HT-29 (cell line): ENCODE data around the gene DUSP12. TPM values are rescaled to one million over a fixed set of nuclear protein-coding genes. Genes with fewer than 3 reads are reported as not detected.
A peak's percentile ranks its signal among the peaks of the same experiment; 100 is the strongest.
"Not testable (repeated sequence)": the region's sequence is repeated elsewhere in the genome, so short reads cannot be mapped to it uniquely, and the experiment has no call there.

Experiments used
- DNase-seq: peaks from one replicate; pipeline ENCODE4 v3.0.0-alpha.2; 2015; ENCODE audit warnings: low spot score
- total RNA-seq: library from RNA; depleted of rRNA; stranded (reverse); fragments of >200 nt; shearing (Covaris generic); gene quantifications from 2 replicates; pipeline ENCODE4 v1.2.3, GENCODE V29; 2014

DUSP12 gene
- total RNA-seq, 1 experiment from 2014 or later: 52.2 TPM

DNA sequence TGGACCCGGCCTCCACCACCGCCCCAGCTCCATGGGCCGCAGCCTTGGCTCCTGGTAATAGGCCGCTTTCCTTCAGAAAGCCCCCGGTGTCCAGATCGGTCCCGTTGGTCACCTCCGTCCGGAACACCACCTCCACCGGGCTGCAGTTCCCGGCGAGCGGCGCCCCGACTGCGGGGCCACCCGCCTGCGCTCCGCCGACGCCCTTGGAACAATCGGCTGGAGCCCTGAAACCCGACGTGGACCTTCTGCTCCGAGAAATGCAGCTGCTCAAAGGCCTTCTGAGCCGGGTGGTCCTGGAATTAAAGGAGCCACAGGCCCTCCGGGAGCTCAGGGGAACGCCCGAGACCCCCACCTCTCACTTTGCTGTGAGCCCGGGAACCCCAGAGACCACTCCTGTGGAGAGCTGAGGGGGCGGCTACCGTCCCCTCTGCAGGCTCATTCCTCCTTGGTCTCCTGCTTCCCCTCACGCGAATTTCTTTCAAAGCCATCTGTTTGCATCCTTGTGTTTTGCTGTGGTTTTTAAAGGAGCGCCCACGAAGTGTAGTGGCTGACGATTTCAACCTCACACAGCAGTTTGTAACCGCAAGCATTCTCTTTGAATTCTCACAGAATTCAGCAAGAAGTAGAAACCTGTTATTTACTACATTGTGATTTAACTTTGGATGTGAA lies 22.2 kb upstream of the DUSP12 start:
- no peak for DNase-seq

DNA sequence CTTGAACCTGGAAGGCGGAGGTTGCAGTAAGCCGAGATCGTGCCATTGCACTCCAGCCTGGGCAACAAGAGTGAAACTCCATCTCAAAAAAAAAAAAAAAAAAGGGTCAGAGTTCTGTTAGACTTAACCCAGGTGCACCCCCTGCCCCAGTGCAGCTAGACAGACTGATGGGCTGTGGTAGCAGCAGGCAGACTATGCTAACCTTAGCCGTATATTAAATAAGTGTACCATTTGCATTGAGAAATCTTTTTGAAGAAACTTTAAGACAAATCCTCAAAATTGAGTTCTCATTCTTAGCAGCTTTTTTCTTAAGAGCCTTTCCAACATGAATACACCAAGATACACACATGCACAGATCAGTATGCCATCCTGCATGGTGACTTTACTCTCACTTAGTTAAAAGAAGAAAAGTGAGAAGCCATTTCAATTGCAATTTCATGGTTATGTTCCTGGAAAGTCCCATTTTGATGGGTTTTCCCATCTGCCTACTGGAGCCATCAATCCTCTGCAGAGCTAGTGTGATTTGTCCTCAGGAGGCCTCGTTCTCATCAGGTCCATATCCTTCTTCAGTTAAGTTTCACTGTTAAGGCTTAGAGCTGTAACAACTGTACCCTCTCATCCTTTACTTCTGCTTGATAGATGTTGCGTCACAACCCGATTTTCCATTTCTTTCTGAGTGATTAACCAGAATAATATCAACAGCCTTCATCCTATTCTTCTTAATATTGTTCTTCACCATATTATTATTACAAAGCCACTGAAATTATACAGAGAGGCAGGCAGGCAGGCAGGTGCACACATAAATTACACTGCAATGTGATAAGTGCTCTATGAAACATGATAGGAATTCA lies 21.0 kb upstream of the DUSP12 start:
- DNase-seq: no peak

DNA sequence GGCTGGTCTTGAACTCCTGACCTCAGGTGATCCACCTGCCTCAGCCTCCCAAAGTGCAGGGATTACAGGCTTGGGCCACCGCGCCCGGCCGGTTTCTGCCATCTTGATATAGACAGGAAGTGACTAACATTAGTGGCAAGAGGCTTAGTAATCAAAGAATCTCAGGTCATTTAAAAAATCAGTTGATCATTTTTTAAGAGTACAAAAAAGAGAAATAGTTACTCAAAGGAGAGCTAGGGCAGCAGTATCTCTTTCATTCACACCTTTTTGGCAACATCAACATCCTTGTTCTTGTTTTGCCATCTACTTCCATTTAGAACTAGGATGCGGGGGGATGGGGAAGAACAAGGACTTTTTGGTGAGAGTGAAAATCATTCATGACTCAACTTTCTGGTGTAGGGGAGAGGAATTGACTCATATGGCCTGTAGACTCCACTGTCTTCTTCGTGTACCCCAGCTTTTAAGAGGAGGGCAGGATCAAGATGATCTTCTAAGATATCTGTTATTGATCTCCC lies 19.5 kb upstream of the DUSP12 start:
- DNase-seq: no peak

DNA sequence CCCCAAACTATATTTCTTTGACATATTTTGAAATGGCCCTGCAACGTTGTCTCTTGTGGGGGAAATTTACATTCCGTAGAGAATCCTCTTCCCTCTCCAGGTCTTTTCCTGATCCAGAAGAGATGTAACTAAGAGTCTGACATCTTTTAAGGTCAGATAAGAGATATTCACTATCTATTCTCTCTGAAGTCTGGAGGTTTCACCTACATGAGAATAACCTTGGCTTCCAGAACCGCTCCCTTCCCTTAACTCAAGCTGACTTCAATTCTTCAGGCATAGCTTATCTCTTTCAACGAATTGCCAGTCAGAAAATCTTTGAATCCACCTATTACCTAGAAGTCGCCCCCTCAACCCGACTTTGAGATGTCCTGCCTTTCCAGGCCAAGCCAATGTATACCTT lies 18.3 kb upstream of the DUSP12 start:
- no peak for DNase-seq

DNA sequence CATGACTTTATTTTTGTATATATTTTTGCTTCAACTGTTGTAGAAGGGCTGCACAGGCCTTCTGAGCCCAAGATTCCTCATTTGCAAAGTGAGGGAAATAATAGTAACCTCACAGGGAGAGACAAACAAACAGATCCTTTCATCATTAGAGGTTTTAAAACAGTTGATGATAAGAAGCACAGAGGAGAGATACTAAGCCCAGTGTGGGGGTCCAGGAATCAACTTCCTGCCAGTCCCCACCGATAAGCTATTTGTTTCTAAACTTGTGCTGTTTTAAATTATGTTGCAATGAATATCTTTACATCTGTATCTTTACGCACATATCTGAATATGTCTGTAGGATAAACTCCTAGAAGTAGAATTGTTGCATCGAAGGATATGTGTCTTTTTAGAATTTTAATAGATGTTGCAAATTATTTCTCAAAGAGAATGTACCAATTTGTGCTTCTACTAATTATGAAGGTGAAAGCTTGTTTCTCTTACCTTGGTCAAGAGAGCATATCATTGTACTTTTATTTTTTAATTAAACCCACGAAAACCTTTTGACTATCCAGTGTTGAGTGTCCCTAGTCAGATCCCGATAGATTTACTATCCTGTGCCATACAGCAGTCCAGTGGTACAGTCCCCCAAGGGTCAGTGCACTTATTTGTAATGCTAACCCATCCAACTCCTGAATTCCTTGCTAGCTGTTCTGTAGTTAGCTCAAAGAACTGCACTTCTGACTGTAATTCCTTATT lies 17.4 kb upstream of the DUSP12 start:
- no peak for DNase-seq

DNA sequence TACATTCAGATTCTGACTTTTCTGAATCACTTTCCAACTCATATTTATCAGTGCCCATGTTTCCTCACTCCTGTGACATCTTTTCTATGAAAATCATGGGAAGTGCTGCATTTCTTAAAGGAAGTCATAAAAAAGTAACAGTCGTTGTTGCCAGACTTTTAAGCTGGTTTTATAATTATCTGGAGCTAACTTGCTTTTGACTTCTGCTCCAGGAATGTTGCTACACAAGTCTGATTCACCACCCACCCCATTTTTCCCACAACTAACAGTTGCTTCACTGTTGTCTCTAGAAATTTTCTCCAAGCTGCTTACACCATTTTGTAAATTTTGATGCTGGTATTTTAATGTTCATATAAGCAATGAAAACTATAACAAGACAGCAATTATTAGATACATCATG lies 16.1 kb upstream of the DUSP12 start:
- DNase-seq: peak; percentile 77

DNA sequence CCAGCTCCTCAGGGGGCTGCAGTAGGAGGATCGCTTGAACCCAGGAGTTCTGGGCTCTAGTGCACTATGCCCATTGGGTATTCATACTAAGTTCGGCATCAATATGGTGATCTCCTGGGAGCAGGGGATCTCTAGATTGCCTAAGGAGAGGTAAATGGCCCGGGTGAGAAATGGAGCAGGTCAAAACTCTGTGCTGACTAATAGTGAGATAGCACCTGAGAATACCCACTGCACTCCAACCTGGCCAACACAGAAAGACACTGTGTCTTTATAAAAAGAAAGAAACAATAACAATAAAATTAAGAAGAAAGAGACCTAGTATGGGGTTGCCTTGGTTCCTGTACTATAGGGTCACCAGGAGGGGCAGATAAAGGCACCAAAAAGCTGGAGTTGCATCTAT lies 13.7 kb upstream of the DUSP12 start:
- no peak for DNase-seq

DNA sequence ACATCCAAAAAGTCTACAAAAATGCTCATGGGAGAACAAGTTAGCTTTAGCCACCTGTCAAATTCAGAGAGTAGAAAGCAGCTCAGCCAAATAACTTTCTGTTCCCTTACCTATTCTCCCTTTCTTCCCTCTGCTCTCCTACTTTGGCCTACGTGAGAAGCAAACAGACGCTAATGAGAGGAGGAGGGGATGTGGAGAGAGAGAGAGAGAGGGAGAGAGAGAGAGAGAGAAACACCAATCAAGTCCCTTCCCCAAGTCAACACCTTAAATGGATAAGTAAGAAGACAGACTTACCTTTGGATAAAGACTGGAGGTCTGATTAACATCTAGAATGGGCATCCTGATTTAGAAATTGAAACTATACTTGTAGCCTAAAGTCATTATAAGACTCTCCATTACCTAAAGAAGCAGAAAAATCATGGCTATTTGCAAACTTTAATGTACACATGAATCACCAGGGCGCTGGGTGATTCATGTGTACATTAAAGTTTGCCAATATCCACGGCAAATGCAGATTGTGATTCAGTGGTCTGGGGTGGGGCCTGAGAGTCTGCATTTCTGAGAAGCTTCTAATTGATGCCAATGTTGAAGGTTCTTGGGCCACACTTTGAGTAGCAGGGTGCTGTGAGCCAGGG lies 13.1 kb upstream of the DUSP12 start:
- peak; percentile 53 for DNase-seq

DNA sequence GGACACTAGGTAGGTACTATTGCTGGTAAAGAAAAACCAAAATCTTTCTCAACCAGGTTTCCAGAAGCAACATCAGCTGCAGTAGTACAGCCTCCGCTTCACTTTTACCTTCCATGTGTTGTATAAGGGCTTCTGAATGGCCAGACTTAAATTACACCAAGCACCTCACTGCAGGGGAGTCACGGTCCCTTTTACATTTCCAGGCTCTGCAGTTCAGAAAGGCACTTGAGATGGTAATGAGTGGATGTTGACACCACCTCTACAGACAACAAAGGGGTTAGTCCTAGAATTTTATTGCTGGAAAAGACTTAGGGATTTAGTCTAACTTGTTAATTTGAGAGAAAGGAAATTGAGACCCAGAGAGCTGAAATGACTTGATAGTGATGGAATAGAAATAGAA lies 12.0 kb upstream of the DUSP12 start:
- DNase-seq: no peak

DNA sequence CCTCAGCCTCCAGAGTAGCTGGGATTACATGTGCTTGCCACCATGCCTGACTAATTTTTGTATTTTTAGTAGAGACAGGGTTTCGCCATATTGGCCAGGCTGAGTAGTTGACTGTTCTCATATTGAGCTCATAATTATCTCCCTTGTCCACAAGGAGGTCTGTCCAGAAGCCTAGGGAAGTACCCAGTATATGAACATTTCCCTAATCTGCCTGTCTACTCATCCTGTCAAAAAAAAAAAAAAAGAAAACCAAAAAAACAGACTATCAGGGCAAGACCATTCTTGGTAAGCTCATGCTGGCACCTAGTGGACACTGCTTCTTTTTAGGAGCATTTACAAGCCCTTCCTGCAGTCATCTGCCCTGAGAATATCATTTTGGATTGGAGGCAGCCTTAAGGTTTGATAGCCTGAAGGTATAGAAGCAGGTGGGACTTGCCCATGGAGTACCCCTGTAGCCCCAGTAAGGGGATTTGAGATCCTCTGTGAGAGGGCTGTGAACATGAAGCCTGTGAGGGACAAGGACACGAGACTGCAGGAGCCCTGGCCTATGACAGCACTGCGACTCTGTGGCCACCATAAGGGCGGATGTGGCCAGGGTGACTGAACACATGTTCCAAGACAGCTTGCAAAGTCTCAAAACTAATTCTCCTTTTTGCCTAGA lies 10.8 kb upstream of the DUSP12 start:
- DNase-seq: peak; percentile 57

DNA sequence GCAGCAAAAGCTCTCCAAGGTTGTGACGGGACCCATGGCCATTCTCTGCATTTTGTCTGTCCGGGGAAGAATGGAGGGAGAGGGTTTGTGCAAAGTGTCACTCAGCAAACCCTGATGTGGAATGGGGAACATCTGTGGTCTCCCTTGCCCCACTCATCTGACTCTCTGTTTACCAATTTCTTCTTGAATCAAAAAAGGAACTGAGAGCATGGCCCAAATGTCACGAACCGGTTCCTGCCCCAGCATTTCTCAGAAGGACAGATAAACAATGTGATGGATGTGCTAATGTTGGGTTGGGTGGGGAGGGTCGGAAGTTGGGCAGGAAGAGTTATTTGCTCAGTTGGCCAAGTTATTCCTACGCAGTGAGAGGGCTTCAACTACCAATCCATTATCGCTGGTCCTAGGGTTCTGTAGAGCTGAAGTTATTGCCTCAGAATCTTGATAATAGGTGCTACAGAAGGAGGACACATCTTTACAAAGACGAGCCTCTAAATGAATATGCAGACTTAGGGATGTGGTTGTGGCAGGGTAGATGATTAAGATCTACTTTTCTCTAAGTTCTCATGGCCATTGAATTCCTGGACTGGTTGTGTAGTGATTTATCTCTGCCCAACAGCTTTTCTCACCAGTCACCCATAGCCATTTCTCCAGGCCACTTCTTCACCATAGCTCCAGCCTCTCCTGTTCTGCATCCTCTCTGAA lies 9.6 kb upstream of the DUSP12 start:
- DNase-seq: no peak

DNA sequence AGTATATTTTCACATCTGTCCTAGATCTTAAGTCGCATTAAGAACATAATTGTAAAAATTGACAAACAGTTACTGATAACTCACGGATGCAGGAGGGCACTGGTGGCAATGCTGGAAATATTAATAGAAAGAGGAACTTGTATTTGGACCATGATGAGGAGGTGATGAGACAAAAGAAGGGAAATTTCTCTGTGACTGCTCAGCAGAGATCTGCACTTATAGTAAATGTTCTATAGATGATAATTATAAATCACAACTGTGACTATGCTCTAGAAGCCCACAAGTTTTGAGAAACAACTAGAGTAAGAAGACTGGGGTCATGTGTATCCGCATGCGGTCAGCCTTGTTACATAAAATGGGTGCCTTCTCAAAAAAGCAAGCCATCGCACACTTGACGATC lies 8.7 kb upstream of the DUSP12 start:
- no peak for DNase-seq

DNA sequence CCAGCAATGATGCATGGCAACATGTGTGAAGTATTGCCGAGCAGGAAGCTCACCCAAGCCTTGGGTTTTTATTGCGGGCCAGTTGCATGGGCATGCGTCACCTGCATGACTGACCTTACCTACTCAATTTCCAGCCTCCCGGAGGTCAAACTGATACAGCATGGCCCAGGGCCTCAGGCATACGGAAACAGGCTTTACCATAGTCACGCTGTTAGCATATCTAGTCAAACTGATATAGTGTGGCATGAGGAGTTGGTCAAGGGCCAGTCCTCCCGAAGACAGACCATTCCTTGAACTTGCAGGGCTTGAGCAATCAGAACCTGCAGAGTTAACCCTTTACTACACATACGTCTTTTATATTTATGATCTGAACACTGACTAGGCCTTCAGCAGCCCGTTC lies 6.4 kb upstream of the DUSP12 start:
- no peak for DNase-seq

DNA sequence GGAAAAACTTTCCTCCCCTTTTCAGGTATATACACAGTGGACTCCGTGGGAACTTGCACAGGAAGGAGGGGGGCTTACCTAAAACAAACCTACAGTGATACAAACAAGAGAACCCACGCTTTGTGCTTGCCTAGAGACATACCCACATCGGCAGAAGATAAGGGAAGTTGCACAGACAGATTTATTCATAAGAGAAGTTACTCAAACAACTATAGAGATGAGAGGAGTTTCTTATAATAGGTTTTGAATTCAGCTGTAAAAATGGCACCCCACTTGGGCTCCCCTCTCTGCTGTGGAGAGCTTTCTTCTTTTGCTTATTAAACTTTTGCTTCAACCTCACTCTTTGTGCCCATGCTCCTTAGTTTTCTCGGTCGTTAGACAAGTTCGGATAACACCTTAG lies 1.8 kb upstream of the DUSP12 start:
- no peak for DNase-seq

DNA sequence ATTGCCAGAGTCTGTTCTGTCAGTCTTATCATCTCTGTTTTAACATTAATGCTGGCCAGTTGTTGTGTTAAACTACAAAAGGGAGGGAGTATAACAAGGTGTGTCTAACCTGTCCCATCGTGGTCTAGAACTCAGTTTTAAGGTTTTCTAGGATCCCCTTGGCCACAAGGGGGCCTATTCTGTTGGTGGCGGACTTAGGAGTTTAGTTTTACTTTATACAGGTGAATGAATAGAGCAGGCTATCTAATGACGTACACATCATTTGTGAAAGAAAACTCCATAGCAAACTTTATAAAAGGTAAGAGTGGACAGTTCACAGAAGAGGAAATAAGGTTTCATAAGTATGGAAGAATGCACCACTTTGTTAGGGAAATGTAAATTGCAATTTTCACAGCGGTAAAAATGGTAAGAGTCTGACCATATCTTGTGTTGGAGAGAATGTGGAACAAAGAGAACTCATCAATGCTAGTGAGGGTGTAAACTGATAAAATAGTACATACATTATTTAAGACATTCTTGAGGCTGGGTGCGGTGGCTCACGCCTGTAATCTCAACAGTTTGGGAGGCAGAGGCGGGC lies 14.0 kb downstream of the DUSP12 start:
- peak; percentile 80 for DNase-seq

DNA sequence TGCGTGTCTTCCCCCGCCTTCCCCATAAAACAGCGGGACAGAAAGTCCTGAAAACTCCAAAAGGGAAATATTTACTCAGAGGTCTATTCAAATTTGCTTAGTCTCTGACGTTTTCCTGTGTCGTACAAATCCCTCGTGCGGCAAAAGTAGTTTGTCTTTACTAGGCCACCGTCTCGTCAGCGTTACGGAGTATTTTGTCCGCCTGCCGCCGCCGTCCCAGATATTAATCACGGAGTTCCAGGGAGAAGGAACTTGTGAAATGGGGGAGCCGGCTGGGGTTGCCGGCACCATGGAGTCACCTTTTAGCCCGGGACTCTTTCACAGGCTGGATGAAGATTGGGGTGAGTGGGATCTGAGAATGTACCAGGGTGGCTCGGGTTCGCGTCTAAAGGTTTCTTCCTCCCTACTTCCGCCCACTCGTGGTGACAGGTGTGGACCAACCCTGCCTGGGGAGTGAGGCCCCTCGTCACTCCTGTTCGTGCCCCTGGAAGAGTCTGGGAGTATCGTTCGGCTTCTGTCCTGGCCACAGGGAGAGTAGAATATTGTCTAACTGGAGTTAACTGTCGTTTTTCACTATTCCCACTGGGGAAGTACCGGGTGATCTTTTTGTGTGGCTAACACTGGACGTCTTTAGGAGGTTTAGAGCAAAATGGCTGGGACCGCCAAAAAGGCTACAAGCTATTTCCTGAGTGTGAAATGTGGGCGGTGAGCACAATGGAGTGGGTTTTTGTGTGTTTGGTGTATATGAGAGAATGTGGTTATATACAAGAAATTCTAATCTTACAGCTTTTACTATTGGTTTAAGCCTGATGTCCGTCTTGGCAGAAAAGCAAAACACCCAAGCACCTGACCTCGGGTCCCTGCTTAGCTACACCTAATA lies 16.8 kb downstream of the DUSP12 start, which contains the start of gene ATF6:
Gene ATF6 (plus strand): TSS at position 219 of the 880 bp plus-strand sequence. CDS start 41 bp downstream, at position 260.
- DNase-seq: peak; percentile 87

DNA sequence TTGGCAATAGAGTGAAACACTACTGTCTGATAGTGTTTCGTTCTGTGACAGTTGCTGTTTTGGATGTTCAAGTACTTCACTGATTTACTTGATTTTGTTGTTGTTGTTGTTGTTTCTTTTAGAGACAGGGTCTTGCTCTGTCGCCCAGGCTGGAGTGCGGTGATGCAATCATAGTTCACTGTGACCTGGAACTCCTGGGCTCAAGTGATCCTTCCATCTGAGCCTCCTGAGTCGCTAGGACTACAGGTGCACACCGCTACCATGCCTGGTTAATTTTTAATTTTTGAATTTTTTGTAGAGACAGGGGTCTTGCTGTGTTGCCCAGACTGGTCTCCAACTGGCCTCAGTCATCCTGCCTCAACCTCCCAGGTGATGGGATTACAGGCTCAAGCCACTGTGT lies 18.9 kb downstream of the DUSP12 start:
- DNase-seq: no peak

DNA sequence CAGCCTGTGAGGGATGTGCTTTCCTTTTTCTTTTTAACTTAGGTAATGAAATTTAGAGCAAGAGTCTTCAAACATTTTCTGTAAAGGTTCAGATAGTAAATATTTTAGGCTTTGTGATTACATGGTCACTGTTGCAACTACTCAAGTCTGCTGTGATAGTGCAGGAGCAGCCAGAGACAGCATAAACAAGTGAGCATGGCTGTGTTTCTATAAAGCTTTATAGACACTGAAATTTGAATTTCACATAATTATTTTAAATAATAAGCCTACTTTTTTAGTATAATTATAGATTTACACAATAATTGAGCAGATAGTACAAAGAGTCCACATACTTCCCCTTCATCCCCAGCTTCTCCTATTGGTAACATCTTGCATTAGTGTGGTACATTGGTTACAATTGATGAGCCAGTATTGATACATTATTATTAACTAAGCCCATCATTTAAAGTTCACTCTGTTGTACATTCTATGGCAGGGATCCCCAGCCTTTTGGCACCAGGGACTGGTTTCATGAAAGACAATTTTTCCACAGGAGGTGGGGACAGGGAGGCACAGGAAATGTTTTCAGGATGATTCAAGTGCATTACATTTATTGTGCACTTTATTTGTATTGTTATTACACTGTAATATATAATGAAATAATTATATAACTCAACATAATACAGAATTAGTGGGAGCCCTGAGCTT lies 19.5 kb downstream of the DUSP12 start:
- DNase-seq: no peak

DNA sequence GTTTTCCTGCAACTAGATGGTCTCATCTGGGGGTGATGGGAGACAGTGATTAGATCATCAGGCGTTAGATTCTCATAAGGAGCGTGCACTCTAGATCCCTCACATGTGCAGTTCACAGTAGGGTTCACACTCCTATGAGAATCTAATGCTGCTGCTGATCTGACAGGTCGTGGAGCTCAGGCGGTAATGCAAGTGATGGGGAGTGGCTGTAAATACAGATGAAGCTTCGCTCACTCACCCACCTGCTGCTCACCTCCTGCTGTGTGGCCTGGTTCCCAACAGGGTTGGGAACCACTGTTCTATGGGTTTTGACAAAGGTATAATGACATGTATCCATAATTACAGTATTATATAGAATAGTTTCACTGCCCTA lies 20.1 kb downstream of the DUSP12 start:
- DNase-seq: not testable (repeated sequence)
